Lower leg skin (tissue), 3 donors: ENCODE results near the gene CDKL5.

Experiments
- CTCF ChIP-seq, 3 donors: fragments of 450-650 bp; IDR thresholded peaks; one replicate each; pipeline ENCODE4 v1.5.1; 2016; ENCODE audit warnings: antibody characterized with exemption in 3 of 3, mild to moderate bottlenecking in 3 of 3, moderate library complexity in 2 of 3
- POLR2A ChIP-seq, 2 donors: fragments of 450-650 bp; IDR thresholded peaks; one replicate each; pipeline ENCODE4 v1.6.1; 2016 to 2017; ENCODE audit warnings: antibody characterized with exemption in 2 of 2, mild to moderate bottlenecking in 1 of 2, moderate library complexity in 1 of 2

DNA sequence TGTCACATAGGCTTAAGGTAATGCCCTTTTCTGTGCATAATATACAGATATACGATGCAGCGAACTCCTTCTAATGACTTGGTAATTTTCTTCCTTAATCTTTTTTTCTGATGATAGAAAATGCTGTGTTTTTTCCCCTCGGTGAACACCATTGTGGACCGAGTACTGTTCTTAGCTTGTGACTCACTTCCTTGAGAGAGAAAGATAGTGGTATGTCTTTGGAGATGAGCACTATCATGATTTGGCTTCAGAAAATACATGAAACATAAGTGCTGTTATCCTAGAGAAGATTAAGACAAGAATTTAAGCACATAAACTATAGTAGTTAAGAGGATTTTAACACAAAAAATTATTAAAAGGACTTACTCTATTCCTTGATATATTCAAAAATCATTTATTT is 182.6 kb downstream of the CDKL5 start:
- TF ChIP-seq CTCF (IDR thresholded peaks at IDR 0.05) (no peak), POLR2A (IDR thresholded peaks at IDR 0.05) (no peak)
